ENCODE data around the gene HEMGN.
"Not testable (repeated sequence)": the region's sequence is repeated elsewhere in the genome, so short reads cannot be mapped to it uniquely, and the experiment has no call there.

The HEMGN gene, protein sequence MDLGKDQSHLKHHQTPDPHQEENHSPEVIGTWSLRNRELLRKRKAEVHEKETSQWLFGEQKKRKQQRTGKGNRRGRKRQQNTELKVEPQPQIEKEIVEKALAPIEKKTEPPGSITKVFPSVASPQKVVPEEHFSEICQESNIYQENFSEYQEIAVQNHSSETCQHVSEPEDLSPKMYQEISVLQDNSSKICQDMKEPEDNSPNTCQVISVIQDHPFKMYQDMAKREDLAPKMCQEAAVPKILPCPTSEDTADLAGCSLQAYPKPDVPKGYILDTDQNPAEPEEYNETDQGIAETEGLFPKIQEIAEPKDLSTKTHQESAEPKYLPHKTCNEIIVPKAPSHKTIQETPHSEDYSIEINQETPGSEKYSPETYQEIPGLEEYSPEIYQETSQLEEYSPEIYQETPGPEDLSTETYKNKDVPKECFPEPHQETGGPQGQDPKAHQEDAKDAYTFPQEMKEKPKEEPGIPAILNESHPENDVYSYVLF

DNA sequence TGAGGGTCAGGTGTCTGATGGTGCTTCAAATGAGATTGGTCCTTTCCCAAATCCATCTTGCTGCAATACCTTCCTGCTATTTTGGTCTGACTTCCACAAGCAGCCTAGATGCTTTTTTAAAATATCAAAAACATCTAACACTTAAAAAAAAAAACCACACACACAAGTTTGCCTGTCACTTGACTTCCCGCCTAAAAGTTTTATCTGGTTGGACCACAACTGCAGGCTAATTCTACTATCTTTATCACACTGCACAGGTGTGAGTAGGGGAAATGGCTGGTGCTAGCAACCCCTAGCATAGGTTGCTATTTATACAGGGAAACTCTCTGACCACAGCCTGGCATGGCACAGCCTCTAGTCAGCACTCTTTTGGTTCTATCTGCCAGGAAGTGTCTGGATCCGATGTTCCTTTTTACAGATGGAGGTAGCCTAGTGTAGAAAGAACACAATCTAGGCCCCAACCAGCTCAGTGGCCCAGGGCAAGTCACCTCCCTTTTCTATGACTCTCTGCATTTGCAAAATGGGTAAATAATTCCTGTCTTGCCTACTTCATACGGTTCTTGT is at the start of gene HEMGN:
Gene HEMGN, minus strand, starts transcription at position 92 of the 564 bp plus-strand sequence. Its CDS starts 36 bp downstream, at position 56.
- no peak for DNase-seq

DNA sequence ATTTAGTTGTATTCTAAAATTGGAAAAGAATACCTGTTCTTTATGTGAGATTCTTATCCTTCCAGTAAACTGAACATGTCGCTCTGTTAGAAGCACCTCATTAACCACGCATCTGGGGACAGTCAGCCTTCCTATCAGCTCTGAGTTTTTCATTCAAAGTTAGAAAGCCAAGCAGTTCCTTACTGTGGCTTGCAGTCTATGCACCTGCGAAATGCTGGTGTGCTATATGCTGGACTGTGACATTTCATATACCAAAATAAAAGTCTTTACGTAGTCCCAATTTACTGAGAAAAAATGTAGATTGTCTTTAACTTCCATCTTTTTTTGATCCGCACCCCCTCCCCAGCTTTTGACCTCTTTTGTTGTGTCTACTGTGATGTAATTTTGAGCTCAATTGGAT is 49.5 kb upstream of the HEMGN start:
- DNase-seq = no peak

DNA sequence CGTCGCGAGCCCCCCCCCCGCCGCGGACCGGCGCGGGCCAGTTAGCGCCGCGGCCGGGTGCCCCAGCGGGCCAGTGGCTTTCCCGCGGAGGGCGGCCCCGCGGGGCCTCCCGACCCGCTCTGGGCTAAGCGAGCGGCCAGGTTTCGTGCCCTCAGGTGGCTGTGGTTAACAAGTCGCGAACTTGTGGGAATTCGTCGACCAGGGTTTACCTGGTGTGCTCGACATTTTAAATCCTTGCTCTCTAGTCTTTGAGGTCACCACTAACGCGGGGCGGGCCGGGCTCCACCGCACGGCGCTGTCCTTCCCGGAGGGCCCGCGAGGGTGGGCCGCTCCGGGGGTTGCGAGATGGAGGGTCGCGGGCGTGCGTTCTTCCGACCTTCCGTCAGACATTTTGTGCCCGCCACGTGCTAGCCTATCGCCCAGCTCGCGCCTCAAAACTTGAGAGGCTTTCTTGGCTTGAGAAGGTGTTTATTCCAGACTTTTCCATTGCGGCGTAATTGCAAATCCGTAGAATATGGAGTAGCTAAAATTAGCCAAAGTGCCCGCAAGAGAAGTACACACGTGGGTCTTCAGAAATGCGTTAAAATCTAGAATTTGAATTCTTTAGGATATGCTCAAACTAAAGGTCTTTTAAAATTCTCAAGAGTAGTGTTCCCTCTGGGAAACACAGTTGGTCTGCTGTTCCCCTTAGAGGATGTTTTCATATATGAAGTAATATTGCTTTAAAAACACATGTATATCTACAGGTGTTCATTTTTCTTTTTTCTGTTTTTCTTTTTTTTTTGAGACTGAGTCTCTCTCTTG is 47.3 kb upstream of the HEMGN start:
- DNase-seq = no peak

DNA sequence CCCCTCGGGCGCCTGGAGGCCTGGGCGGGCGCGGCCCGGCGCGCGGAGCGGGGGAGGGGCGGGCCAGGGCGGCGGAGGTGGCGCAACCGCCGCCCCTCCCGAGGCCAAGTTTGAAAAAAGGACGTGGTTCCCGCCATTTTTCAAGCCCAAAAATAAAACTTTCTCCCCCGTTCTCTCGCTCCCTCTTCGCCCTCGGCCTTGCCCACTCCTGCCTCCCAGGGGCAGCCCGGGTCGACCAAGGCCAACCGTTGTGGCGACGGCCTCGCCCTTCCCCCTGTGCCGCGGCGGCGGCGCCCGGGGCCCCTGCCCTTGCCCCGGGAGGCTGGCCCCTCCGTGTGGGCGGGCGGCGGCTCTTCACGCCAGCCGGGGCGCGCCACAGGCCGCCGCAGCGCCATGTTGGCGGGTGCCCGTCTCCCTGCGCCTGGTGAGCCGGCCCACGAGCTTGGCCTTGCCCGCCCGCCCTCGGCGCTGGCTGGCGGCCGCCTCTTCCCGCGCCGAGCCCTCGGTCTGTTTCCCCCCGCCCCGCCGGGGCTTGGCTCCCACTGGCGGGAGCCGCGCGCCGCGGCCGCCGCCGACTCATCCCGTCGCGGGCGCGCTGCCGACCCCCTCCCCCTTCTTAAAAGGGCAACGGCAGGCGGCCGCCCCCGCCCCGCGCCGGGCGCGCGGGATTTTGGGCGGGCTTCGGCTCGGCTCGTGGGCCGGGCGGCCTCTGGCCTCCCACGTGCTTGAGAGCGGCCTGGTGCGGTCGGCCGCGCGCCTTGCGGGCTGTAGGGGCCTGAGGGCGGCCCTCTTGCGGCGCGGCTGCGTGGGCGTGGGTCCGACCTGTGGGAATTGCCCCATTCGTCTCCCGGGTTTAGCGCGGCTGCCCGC is 46.5 kb upstream of the HEMGN start:
- peak; percentile 68 for DNase-seq

DNA sequence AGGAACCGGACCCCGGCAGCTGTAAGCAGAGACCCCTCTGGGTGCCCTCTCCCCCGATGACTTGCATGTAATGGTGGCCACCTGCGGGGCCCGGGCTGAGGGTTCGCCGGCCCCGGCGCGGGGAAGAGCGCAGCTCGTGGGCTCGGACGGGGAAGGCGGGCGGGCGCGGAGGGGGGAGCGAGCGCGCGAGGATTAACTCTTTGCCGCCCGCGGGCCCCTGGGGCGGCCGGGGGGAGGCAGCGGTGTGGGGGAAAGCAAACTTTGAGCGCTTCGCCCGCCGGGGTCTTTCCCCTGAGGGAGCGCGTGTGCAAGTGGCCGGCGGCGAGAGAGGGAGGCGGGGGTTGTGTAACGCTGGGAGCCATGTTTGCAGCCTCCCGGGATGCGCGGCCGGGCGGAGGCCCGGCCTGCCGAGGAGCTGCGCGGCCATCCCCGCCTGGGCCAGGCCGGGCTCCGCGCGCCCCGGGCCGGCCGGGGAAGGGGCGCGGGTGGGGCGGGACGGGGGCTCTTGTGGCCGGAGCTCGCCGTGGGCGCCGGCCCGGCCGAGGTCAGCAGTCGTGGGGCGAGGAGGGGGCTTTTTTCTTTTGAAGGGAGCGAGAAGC is 45.7 kb upstream of the HEMGN start:
- no peak for DNase-seq

DNA sequence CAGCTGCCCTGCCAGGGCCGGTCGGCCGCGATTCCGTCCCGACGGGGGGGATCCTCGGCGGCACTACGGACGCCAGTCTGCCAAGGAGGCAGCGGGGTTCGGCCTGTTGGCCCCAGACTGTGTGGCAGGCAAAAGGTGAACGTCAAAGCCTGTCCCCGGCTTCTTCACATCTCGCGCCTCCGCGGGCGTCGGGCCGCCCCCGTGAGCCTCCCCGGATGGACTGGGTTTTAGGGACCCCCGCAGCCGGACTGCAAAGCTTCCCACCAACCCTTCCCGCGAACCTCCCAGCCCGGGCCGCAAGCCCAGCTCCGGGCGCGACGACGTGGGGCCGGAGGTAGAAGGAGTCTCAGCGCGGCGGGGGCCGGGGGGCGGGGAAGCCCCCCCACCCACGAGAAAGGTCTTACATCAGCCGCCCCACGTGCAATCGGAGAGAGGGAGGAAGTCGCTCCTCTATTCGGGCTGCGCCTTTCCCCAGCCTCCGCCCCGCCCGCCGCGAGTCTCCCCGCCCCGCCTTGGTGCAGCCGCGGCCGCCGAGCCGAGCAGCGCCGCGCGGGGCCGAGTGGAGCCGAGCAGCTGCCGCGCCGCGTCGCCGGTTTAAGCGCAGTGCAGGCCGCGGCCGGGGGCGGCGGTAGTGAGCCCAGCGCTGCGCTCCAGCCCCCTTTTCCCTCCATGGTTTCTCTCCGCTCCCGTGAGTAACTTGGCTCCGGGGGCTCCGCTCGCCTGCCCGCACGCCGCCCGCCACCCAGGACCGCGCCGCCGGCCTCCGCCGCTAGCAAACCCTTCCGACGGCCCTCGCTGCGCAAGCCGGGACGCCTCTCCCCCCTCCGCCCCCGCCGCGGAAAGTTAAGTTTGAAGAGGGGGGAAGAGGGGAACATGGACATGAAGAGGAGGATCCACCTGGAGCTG is 45.0 kb upstream of the HEMGN start, which contains the start of gene ANP32B:
Gene ANP32B, plus strand, starts transcription at position 659 of the 906 bp plus-strand sequence. Its CDS starts 215 bp downstream, at position 874.
- peak; percentile 73 for DNase-seq

DNA sequence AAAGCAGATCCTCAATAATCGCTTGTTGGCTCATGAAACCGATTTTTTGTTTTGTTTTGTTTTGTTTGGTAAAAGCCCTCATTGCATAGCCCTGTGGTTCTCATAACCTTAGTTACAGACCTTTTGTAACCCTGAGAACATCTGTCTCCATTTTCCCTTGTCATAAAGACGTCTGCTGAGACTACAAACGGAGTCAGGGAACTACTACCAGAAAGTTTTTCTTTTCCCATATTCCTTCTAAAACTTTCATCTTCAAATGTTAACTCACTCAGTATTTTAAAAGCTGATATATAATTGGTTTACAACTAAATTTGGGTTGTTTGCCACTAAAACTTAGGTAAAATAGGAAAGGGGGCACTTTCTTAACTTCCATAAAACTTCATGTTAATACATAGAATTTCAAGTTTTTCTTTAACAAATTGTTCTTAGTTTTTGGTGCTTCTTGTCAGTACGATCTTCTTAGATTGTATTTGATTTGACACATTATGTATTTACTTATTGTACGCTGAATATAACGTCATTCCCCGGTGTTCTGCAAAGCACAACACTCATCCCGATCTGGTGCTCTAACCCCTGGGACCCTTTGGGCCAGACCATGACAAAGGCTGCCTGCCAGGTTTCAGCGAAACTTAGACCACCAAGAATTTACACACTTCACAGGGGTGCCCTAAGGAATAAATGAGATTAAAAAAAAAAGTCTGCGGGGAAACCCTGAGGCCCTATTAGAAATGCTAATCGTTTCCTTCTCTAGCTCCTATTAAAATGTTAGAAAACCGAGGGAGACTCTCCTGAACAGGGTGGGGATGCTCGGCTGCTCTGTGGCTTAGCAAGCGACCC is 44.1 kb upstream of the HEMGN start:
- no peak for DNase-seq

DNA sequence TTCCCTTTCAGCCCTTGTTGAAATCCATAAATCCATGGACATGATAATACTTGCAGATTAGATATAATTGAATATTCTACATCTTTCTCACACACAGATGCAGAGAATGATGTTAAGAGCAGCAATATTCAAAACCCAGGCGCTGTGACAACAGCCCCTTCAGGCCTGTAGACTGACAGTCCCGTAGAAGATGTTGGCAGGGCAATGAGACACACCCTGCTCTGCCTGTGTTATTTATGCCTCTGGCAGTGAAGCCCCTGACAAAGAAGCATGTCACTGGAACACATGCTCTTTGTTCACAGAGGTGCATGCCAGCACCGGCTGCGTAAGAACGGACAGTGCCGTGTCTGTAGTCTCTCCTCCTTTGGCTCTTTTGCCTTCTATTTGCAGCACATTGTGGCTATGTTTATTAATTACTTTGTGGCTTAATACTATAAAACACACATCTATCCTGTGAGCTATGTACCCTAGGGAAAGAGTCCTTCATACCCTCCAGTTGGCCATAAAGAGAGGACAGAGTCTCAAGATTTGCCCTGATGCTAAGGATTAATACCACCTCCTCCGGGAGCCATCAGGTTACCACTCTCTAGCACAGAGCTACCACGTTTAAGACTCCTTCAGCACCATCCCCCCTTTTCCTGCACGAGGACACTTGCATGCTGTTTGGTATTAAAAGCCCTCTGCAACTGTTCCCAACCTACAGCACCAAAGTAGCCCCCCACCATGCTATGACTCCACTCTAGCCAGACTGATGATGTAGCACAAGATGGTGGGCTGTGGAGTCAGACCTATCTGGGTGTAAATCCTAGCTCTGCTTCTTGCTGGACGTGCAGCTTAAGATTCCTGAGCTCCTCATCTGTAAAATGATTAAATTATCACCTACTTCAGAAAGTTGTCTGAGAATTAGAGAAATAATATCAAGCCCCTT is 43.2 kb upstream of the HEMGN start:
- no peak for DNase-seq

DNA sequence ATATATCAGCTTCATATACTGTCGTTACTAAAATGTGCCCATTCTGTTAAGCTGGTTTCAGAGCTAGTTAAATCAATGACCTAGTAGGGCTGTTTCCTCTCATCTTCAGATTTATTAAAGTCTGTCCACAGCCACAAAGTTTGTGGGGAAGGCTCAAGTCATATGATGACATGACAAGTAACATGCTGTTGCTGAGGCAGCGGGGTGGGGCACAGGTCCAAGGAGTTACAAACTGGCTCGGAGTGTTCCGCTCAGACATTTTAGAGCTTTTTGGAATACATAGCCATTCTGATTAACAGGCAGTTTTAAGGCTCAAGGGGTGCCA is 42.5 kb upstream of the HEMGN start:
- DNase-seq = no peak

DNA sequence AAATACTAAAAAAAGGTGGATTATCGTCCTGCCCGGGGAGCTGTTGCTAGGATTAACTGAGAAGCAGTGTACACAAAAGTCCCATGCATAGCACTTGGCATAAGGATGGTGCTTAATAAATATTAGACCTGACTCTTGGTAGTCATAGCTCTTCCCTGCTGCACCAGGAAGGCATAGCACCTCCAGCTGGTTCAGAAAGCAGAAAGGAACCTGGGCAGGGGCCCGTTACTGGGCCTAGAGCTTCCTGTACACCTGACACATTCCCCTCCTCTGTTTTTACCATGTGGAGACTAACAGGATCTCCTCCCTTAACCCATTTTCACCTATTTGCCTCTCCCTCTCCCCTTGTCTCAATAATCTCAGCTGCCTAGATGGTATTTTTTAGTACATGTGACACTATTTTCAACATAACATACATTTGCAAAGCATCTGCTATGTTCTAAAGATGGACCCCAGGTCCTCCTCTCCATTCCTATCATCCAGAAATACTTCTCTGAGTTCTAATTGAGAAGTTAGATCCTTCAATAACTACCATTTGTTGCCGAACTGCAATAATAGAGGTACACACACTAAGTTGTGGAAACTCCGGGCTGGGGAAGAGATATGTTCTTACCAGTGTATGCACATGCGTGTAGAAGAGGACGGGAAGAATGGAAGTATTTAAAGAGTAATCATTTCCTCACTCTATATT is 42.0 kb upstream of the HEMGN start:
- no peak for DNase-seq

DNA sequence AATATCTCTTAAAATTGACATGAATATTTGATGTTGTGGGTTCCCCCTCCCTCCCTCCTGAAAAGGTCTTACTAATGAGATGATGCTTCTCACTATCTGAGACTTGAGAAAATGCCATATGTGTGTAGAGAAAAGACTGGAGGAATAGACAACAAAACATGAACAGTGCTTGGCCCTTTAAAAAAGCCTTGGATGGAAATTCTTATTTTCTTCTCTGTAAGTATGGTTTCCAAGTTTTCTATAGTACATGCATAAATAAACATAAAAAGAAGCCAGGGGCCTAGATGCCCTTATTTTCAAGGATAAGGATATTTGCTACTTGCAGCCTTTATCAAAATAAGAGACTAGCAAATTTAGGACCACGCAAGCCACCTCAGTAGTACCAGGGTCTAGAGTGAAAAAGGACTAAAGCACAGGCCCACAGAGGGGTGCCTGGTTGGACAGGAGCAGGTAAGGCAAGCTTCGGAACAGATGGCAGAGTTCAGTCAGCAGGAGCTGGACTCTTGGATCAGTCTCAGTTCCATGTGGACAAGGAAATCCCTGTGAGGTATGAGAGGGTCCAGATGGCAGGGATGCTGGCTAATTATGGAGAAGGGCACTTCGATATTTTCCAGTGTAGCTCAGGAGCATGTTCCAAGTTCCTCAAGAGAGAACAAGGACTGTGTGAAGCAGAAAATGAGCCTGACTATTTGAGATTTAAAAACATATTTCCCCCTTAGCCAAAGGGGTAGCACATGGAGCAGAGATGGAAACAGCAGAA is 40.6 kb upstream of the HEMGN start:
- no peak for DNase-seq

DNA sequence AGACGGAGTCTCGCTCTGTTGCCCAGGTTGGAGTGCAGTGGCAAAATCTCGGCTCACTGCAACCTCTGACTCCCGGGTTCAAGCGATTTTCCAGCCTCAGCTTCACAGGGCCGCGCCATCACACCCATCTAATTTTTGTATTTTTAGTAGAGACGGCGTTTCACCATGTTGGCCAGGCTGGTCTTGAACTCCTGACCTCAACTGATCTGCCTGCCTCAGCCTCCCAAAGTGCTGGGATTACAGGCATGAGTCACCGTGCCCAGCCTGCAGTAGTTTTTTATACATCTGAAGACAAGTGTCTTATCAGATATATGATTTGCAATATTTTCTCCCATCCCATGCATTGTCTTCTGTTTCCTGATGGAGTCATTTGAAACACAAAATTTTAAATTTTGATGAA is 38.7 kb upstream of the HEMGN start:
- not testable (repeated sequence) for DNase-seq

DNA sequence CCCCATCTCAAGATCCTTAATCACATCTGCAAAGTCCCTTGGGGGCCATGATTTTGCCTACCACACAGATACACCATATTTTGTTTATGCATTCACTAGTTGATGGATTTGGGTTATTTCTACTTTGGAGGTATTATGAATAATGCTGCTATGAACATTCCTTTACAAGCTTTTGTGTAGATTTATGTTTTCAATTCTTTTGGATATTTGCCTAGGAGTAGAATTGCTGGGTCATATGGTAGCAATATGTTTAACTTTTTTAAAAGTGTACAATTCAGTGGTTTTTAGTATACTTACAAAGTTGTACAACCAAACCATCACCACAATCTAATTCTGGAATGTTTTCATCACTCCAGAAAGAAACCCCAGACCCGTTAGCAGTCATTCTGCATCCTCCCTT is 37.4 kb upstream of the HEMGN start:
- DNase-seq = no peak

DNA sequence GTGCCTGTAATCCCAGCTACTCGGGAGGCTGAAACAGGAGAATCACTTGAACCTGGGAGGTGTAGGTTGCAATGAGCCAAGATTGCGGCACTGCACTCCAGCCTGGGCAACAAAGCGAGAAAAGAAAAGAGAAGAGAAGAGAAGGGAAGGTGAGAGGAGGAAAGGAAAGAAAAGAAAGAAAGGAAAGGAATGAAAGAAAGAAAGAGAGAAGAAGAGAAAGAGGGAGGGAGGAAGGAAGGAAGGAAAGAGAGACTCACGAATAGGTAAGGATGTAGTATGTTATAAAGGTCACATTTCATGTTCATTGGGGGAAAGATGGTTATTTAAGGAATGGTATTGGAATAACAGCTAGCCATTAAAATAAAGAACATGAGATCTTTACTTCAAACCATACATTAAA is 34.8 kb upstream of the HEMGN start:
- no peak for DNase-seq

DNA sequence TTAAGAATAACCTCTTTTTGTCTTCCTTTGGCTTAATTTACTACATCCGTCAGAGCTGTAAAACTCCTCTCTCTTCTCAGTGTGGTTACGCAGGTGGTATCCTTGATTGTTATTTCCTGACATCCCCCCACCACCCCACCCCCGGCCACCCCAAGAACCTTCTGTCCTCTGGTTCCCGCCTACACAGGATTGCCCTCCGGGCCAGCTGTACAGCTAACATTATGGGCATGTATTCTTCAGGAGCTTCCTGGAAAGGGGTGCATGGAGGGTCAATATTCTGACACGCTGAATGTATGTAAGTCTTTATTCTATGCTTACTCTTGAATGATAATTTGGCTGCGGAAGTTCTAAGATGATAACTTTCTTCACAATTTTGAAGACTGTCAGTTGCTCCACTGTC is 32.2 kb upstream of the HEMGN start:
- no peak for DNase-seq

DNA sequence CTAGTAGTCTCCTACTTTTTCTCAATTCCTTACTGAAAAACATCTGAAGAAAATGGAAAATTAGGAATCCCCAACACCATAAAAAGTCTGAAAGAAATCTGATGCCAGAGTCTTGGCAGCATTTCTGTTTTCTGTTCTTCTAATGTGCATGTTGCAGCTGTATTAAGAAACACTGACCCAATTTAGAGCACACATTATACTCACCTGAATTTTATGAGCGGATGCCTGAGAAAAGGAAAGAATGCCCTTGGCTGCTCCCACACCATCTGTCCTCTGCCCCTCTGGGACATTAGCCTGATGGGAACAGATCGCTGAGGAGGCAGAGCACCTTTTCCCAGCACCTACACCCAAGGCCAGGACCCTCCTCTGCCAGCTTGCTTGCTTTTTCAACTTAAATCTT is 31.0 kb upstream of the HEMGN start:
- no peak for DNase-seq

DNA sequence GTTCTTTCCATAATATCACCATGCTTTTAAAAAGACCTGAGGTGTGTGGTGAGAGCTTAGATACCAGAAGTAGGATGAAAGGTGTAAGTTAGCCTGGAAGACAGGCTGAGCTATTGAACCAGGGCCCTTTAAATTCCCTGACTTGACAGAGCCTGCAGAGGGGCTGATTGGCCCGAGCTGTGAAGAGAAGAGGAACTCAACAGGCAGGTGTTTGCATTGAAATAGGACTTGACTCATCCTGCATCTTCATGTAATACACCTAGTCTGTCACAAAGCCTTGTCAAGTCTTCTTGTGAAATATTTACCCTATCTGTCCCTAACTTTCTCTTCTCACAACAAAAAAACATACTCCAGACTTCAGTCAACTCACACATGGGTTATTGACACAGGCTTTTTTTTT is 28.5 kb upstream of the HEMGN start:
- DNase-seq = no peak

DNA sequence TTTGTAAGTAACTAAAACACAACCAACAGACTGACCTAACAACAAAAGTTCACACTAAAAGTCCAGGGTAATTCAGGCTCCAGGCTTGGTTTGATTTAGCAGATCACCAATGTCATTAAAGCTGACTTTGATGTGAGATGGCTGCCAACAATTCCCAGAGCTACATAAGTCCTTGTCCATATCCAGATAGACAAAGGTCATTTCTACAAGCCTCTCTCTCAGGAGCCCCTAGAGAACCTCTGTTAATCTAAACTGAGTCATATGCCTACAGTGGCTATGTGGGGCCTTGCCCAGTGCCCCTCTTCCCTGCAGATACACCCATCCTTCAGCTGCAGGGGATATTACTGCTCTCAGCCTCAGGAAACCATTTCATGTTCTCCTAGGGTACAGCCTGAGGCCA is 26.9 kb upstream of the HEMGN start:
- DNase-seq = no peak
